Cardiac fibroblast (primary cell): ENCODE results near the gene SPNS3.

Experiments
- DNase-seq, 2 donors: peaks; one replicate each; pipeline versions ENCODE4 v3.0.0 to v3.0.0-alpha.2; 2010; ENCODE audit warnings: low read depth in 2 of 2
- H3K4me3 ChIP-seq, 2 donors: replicated peaks in 1 of 2; 1 replicate in 1 of 2; 2 replicates in 1 of 2; pipeline ENCODE4 v1.5.1; 2011; ENCODE audit warnings: low read depth in 2 of 2, low read length in 2 of 2, mild to moderate bottlenecking in 2 of 2, moderate library complexity in 1 of 2
- TF ChIP-seq, protein P1 (sequence below): IDR thresholded peaks from one replicate; pipeline ENCODE4 v1.5.1; 2011; ENCODE audit warnings: low read depth, mild to moderate bottlenecking, low read length, inconsistent platforms

Gene SPNS3

DNA sequence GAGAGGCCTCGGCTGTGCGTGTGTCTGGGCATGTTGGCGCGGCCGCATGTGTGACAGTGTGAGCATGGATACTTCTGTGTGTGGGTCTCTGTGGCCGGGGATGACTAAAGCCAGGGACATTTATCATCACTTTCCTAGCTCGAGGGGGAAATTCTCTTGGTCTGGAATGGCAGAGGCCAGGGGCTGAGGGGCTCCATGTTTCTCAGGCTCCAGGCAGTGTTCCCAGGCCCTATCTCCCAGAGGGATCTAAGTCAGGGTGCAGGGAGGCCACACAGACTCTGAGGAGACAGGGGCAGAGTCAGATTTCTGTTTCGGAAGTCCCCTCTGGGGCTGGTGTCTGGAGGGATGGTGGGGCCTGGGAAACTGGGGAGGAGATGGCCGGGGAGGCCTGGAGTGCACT is 41.3 kb downstream of the SPNS3 start:
- no peak overlapping the region for H3K4me3 ChIP-seq
- DNase-seq, result no peak
- TF ChIP-seq, protein P1, sequence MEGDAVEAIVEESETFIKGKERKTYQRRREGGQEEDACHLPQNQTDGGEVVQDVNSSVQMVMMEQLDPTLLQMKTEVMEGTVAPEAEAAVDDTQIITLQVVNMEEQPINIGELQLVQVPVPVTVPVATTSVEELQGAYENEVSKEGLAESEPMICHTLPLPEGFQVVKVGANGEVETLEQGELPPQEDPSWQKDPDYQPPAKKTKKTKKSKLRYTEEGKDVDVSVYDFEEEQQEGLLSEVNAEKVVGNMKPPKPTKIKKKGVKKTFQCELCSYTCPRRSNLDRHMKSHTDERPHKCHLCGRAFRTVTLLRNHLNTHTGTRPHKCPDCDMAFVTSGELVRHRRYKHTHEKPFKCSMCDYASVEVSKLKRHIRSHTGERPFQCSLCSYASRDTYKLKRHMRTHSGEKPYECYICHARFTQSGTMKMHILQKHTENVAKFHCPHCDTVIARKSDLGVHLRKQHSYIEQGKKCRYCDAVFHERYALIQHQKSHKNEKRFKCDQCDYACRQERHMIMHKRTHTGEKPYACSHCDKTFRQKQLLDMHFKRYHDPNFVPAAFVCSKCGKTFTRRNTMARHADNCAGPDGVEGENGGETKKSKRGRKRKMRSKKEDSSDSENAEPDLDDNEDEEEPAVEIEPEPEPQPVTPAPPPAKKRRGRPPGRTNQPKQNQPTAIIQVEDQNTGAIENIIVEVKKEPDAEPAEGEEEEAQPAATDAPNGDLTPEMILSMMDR, result no peak

DNA sequence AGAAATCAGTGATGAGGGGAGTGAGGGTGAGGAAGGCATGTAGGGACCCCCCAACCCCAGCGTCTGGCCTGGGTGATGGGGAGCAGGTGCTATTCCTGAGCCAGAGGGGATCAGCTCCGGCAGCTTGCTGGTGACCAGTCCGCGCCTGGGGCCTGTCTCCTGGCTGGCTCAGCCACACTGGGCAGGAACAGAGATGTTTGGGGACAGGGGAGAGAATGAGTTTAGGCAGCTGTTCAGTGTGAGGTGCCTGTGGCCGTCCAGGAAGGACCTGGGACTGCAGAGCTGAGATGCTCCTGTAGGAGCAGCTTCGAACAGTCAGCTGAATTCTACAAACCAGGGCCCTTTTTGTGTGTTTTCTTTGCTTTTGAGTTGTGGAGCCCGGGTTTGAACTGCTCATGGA is 41.7 kb downstream of the SPNS3 start:
- H3K4me3 ChIP-seq, result no peak overlapping the region
- DNase-seq, result no peak
- TF ChIP-seq, protein P1, result no peak

DNA sequence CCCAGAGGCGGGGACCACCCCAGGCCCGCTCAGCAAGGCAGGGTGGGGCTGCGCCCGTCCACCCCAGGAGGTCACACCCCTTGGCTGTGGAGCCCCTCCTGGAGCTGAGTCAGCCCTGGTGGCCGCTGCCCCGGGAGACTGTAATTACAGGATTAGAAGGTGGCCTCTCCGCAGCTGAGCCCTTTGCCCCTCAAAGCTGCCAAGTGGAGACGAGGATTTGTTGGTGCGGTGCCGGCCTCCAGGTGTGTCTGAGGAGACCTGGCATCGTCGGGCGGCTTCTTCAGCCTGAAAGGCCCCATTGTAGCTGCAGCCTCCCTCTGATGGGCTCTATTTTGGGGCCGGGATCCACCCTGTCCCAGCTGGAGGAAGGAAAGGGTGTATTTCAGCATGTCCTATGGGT is 42.3 kb downstream of the SPNS3 start:
- TF ChIP-seq, protein P1, result no peak
- no peak overlapping the region for H3K4me3 ChIP-seq
- DNase-seq, result no peak

DNA sequence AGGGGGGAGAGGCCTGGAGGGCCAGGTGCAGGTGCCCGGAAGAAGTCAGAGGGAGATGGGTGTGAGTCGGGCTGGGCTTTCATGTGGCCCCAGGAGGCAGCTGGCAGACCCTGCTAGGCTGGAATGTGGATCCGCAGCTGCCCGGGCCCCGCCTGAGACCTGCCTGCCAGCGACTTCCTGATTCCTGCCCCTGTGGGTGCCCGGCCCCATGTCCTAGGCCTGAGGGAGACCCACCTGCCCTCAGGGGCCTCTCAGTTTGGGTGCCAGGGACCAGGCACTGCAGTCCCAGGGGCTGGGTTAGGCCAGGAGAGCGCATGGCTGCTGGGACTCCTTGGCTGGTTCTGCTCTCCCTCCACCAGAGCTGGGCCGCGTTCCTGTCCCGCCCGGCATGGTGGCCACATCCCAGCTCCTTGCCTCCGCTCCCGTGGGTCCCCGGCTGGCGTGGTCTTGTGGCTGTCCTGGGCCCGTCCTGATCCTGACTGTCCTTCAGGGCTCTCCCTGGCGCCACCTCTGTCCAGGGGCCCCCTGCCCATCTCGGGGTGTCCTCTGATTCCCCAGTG is 42.9 kb downstream of the SPNS3 start:
- DNase-seq, result no peak
- no peak overlapping the region for H3K4me3 ChIP-seq
- TF ChIP-seq, protein P1, result no peak

DNA sequence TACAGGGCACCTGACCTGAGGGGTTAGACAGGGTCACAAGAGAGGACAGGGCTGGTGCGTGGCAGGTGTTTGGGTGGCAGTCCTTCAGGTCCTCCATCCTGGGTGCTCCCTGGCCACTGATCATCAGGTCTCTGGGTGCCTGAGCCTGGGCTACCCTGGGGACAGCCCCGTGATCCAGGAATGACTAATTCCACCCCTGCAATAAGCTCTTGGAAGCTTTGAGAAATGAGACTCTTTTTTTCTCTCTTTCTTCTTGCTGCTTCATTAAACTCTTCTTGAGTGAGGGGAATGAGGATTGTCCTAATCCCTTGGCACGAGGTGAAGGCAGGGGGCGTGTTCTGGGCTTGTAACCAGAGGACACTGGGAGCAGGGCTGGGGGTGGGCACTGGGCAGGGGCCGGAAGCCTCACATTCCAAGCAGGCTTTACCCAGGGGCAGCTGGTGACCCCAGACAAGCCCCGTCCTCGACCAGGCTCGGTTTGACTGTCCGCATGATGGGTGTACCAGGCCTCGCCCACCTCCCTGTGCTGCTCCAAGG is 43.6 kb downstream of the SPNS3 start:
- DNase-seq, result no peak
- TF ChIP-seq, protein P1, result no peak
- no peak overlapping the region for H3K4me3 ChIP-seq

DNA sequence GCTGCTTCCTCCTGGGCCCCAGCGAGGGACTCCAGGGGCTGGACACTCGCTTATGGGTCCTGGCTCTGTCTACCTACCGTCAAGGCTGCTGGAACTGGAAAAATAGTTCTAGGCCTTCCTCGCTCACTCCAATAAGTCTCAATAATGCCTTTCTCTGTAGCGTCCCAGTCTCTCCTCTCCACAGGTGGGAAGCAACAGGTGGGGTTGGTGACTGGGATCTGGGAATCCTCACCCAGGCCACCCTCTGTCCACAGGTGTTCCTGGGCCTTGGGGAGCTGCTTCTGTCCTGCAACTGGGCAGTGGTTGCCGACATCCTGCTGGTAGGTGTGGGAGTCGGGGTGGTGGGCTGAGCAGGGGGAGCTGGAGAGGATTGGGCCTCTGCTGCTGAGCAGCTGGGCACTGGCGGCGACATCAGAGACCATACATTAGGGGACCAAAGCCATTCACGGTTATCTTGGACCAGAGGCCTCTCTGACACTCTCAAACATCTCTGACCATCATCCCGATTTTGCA is 44.6 kb downstream of the SPNS3 start:
- no peak overlapping the region for H3K4me3 ChIP-seq
- TF ChIP-seq, protein P1, result no peak
- DNase-seq, result no peak
